Coronary artery (tissue), 2 donors: ENCODE data around the gene VWA5A.

Experiments used
- DNase-seq: peaks from one replicate; pipeline ENCODE4 v3.0.0-alpha.2; 2017; ENCODE audit warnings: low spot score
- H3K27ac ChIP-seq, 2 donors: fragments of 200-600 bp; sonication (generic); one replicate each; pipeline ENCODE4 v1.5.1; 2016 to 2019
- H3K4me3 ChIP-seq: fragments of 200-600 bp; sonication (generic); 2 replicates; pipeline ENCODE4 v1.5.1; 2016; ENCODE audit warnings: mild to moderate bottlenecking, moderate library complexity
- TF ChIP-seq, protein P1 (sequence below): fragments of 200-600 bp; sonication (generic); IDR thresholded peaks from one replicate; pipeline ENCODE4 v1.5.1; 2019; ENCODE audit warnings: antibody characterized with exemption

Gene VWA5A

DNA sequence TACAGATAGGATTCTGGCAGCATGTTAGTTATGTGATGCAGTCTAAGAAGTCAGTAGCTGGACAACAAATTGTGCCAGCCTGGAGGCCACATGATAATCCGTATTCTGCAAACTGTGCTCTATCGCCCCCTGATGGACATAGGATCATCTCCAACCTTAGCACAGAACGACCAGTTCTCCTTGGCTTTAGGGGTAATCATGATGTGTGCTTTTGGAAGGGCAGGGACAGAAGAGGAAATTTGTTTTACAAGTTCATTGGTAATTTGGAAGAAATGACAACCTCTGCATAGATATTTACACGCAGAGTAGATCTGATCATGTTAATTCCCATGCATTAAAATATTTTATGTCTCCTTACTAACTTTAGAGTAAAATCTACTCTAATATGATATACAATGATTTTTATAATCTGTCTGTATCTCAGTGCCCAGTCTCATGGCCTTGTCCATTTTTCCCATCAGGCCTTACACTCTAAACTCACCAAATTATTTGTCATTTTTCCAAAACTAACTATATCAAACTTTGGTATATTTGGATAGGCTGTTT, 80.0 kb downstream of the VWA5A start:
- peak overlapping the region in 1 of 2 donors; percentile 53 for H3K27ac ChIP-seq
- no peak for DNase-seq

More for the DNA sequence above, 80.0 kb downstream of the VWA5A start:
- no peak overlapping the region for H3K4me3 ChIP-seq
- TF ChIP-seq, protein P1, sequence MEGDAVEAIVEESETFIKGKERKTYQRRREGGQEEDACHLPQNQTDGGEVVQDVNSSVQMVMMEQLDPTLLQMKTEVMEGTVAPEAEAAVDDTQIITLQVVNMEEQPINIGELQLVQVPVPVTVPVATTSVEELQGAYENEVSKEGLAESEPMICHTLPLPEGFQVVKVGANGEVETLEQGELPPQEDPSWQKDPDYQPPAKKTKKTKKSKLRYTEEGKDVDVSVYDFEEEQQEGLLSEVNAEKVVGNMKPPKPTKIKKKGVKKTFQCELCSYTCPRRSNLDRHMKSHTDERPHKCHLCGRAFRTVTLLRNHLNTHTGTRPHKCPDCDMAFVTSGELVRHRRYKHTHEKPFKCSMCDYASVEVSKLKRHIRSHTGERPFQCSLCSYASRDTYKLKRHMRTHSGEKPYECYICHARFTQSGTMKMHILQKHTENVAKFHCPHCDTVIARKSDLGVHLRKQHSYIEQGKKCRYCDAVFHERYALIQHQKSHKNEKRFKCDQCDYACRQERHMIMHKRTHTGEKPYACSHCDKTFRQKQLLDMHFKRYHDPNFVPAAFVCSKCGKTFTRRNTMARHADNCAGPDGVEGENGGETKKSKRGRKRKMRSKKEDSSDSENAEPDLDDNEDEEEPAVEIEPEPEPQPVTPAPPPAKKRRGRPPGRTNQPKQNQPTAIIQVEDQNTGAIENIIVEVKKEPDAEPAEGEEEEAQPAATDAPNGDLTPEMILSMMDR, result peak; percentile 44
